GM12878 (cell line): Measurements from ENCODE around the gene SLC45A1. TPM values are rescaled to one million over a fixed set of nuclear protein-coding genes. Genes with fewer than 3 reads are reported as not detected.

Source experiments
- ATAC-seq: fragments of 200-7000 bp; cut with Tn5 transposase; 3 replicates; pipeline ENCODE4 v1.9.1; 2020; ENCODE audit warnings: mild to moderate bottlenecking, moderate library complexity
- BruUV-seq: library from RNA; stranded (reverse); fragments of 400-500 nt; replicated peaks from 2 replicates; lab custom pipeline; 2021; lab: Mats Ljungman, UMichigan
- CTCF ChIA-PET: fragments of 300-600 bp; sonication (Branson Sonifier 250); formaldehyde crosslinking; extraction: SDS; loops from one replicate; lab custom pipeline; 2021; ENCODE audit warnings: inconsistent platforms; lab: Yijun Ruan, JAX
- POLR2A ChIA-PET: fragments of 350-600 bp; formaldehyde crosslinking; extraction: SDS; loops from one replicate; lab custom pipeline; 2021; ENCODE audit warnings: inconsistent platforms; lab: Charles Lee
- RAD21 ChIA-PET: fragments of 300-600 bp; sonication (Branson Sonifier 250); formaldehyde crosslinking; loops from one replicate; lab custom pipeline; 2023; ENCODE audit warnings: antibody characterized with exemption; ENCODE audit not compliant: unreplicated experiment; lab: Charles Lee
- SMC1A ChIA-PET: fragments of 300-600 bp; sonication (Branson Sonifier 250); formaldehyde crosslinking; loops from one replicate; lab custom pipeline; 2023; ENCODE audit not compliant: unreplicated experiment, uncharacterized antibody; lab: Charles Lee
- DNase-seq: peaks from one replicate; pipeline ENCODE4 v3.0.0-alpha.2; 2011; ENCODE audit warnings: low read depth, low spot score
- FAIRE-seq: peaks from 3 replicates; lab custom pipeline; 2011; peaks lifted over from hg19 to GRCh38; lab: Jason Lieb, UNC
- H2AFZ ChIP-seq: 2 replicates; pipeline ENCODE4 v1.6.0; 2011; ENCODE audit warnings: low read depth, low read length, control low read depth; ENCODE audit not compliant: control insufficient read depth
- H3K27ac ChIP-seq: 2 replicates; pipeline ENCODE4 v1.5.1; 2011; ENCODE audit warnings: control low read depth; ENCODE audit not compliant: control insufficient read depth, insufficient read depth
- H3K27me3 ChIP-seq, 2 experiments: replicated peaks in 1 of 2; 2 replicates each; pipeline versions ENCODE4 v1.6.0 to v1.6.1; 2011; ENCODE audit warnings: low read length in 1 of 2; ENCODE audit not compliant: control insufficient read depth in 2 of 2, insufficient read depth in 2 of 2
- H3K36me3 ChIP-seq, 2 experiments: 2 replicates each; pipeline ENCODE4 v1.5.1; 2011; ENCODE audit warnings: low read length in 1 of 2; ENCODE audit not compliant: control insufficient read depth in 2 of 2, insufficient read depth in 2 of 2
- H3K4me1 ChIP-seq: 2 replicates; pipeline ENCODE4 v1.6.1; 2011; ENCODE audit warnings: mild to moderate bottlenecking, low read length, moderate library complexity, mixed read lengths; ENCODE audit not compliant: control insufficient read depth, insufficient read depth
- H3K4me2 ChIP-seq: 2 replicates; pipeline ENCODE4 v1.6.0; 2011; ENCODE audit warnings: control low read depth; ENCODE audit not compliant: control insufficient read depth, insufficient read depth
- H3K4me3 ChIP-seq: fragments of 200-600 bp; sonication (generic); 2 replicates; pipeline ENCODE4 v1.5.1; 2016
- H3K79me2 ChIP-seq: 2 replicates; pipeline ENCODE4 v1.6.0; 2011; ENCODE audit warnings: low read length; ENCODE audit not compliant: control insufficient read depth, insufficient read depth
- H3K9ac ChIP-seq: 2 replicates; pipeline ENCODE4 v1.8.0; 2011; ENCODE audit warnings: low read length, control low read depth, mixed read lengths; ENCODE audit not compliant: control insufficient read depth, insufficient read depth
- H3K9me3 ChIP-seq: replicated peaks from 3 replicates; pipeline ENCODE4 v1.5.1; 2011; ENCODE audit warnings: mild to moderate bottlenecking, low read length; ENCODE audit not compliant: control insufficient read depth, insufficient read depth
- H4K20me1 ChIP-seq: 2 replicates; pipeline ENCODE4 v1.6.0; 2011; ENCODE audit not compliant: control insufficient read depth, insufficient read depth
- ATF7 ChIP-seq: fragments of 450-650 bp; IDR thresholded peaks from 2 replicates; pipeline ENCODE4 v1.6.1; 2016; ENCODE audit warnings: low read depth, mild to moderate bottlenecking
- CBX5 ChIP-seq: sonication (generic); IDR thresholded peaks from 2 replicates; pipeline ENCODE4 v1.6.1; 2016; ENCODE audit warnings: low read depth, moderate library complexity, mild to moderate bottlenecking, inconsistent platforms
- CEBPZ ChIP-seq: fragments of 150-350 bp; IDR thresholded peaks from 2 replicates; pipeline ENCODE4 v1.6.1; 2016; ENCODE audit warnings: low read depth, low read length
- CHD4 ChIP-seq: fragments of 200-600 bp; sonication (generic); IDR thresholded peaks from 2 replicates; pipeline ENCODE4 v1.6.1; 2016; ENCODE audit warnings: mild to moderate bottlenecking
- CTCF ChIP-seq, 3 experiments: IDR thresholded peaks in 2 of 3; conservative IDR thresholded peaks in 1 of 3; 2 replicates each; pipeline ENCODE4 v1.5.1; 2011; ENCODE audit warnings: low read depth in 3 of 3, low read length in 3 of 3, mild to moderate bottlenecking in 3 of 3, control low read depth in 2 of 3, moderate library complexity in 2 of 3, inconsistent platforms in 1 of 3, mixed read lengths in 1 of 3; ENCODE audit not compliant: control insufficient read depth in 2 of 3, insufficient read depth in 1 of 3; ENCODE audit errors: extremely low read depth in 1 of 3
- ELK1 ChIP-seq: IDR thresholded peaks from 2 replicates; pipeline ENCODE4 v1.6.1; 2012; ENCODE audit warnings: low read depth, low read length, improper control_type of control experiment
- MXI1 ChIP-seq: fragments of 150-350 bp; IDR thresholded peaks from 2 replicates; pipeline ENCODE4 v1.6.1; 2011; ENCODE audit warnings: low read depth, mild to moderate bottlenecking, inconsistent platforms, low read length, improper control_type of control experiment
- PML ChIP-seq: IDR thresholded peaks from 2 replicates; pipeline ENCODE4 v1.6.1; 2012; ENCODE audit warnings: low read length, inconsistent platforms
- POLR2AphosphoS2 ChIP-seq: IDR thresholded peaks from 2 replicates; pipeline ENCODE4 v1.6.1; 2011; ENCODE audit warnings: low read depth, mild to moderate bottlenecking, low read length, improper control_type of control experiment, moderate library complexity
- RAD21 ChIP-seq: IDR thresholded peaks from 2 replicates; pipeline ENCODE4 v1.6.1; 2011; ENCODE audit warnings: mild to moderate bottlenecking, low read depth, low read length, moderate library complexity; ENCODE audit not compliant: insufficient read depth
- RAD51 ChIP-seq: fragments of 450-650 bp; IDR thresholded peaks from 2 replicates; pipeline ENCODE4 v1.6.1; 2016; ENCODE audit warnings: moderate library complexity, mild to moderate bottlenecking, inconsistent platforms
- SMC3 ChIP-seq: IDR thresholded peaks from 2 replicates; pipeline ENCODE4 v1.6.1; 2011; ENCODE audit warnings: low read length, improper control_type of control experiment, borderline replicate concordance
- STAT3 ChIP-seq: IDR thresholded peaks from 2 replicates; pipeline ENCODE4 v1.6.1; 2011; ENCODE audit warnings: low read depth, low read length, improper control_type of control experiment
- TCF12 ChIP-seq: IDR thresholded peaks from 2 replicates; pipeline ENCODE4 v1.6.1; 2011; ENCODE audit warnings: low read depth, mild to moderate bottlenecking, low read length
- WGBS: methylation state at CpG from one replicate; pipeline ENCODE4 v1.1.6; 2016; ENCODE audit warnings: low lambda C conversion rate; ENCODE audit not compliant: insufficient replicate concordance, insufficient coverage; ENCODE audit errors: missing lambda C conversion rate; 5-methylcytosine and 5-hydroxymethylcytosine counted together
- in situ Hi-C: fragments of 300-500 bp; cut with MboI; formaldehyde crosslinking; loops from 9 replicates; pipeline ENCODE4 v1.14.3; 2018; ENCODE audit warnings: mixed read lengths
- intact Hi-C: fragments of 100-400 bp; cut with micrococcal nuclease; formaldehyde crosslinking; loops from one replicate; pipeline ENCODE4 v1.14.2; 2022; ENCODE audit not compliant: unreplicated experiment
- polyA plus RNA-seq, 11 experiments: library from polyadenylated mRNA; depleted of rRNA in 4 of 11; unstranded in 6 of 11; stranded (reverse) in 5 of 11; fragments of >200 nt; fragmentation: Nextera tagmentation in 4 of 11; fragmentation: Illumina TruSeq in 1 of 11; extraction: Ambion mirVana in 4 of 11; extraction: Trizol in 1 of 11; gene quantifications; 1 replicate in 1 of 11; 2 replicates in 10 of 11; pipeline versions ENCODE4 v1.2.1 to v1.2.3, GENCODE V29; 2011 to 2016; ENCODE audit warnings: inconsistent platforms in 2 of 11, missing spikeins in 2 of 11, low read depth in 1 of 11
- total RNA-seq, 4 experiments: library from RNA; depleted of rRNA in 3 of 4; stranded (reverse); fragments of >200 nt in 3 of 4; fragmentation: Illumina TruSeq in 1 of 4; extraction: Trizol in 1 of 4; gene quantifications; 2 replicates each; pipeline versions ENCODE4 v1.2.1 to v1.2.3, GENCODE V29; 2013 to 2021

Gene SLC45A1
- total and polyA plus RNA-seq, 10 of the 15 experiments (the other 5 are each of a cell fraction or from before 2014, with no cell fraction given), result 0.07 to 0.23 (median 0.13) TPM; not detected in 6

GRCh38 chr1:8374812-8375211 is 56.9 kb downstream of the SLC45A1 start:
- POLR2A ChIA-PET, result no interaction called here
- CTCF ChIA-PET, result interaction anchor here (0.9 to 2.0 kb wide), 3 partner anchors 20 to 474 kb away, joined by 3 to 5 read pairs (median 5); no protein-coding TSS in a partner anchor
- DNase-seq, result no peak
- Histone ChIP-seq H3K9ac (no peak overlapping the region), H3K4me1 (no peaks in the 10 kb centered on the region), H3K4me2 (no peak overlapping the region), H4K20me1 (no peaks in the 10 kb centered on the region; the same call in 1 of the 2 replicates), H3K9me3 (no peaks in the 10 kb centered on the region), H3K4me3 (no peak overlapping the region), H3K27ac (no peak overlapping the region), H3K36me3 (peaks cover 6 to 7% of the 10 kb centered on the region in 2 experiments), H3K27me3 (no peaks in the 10 kb centered on the region), H3K79me2 (no peaks in the 10 kb centered on the region; the same call in none of the 2 replicates), H2AFZ (no peak overlapping the region)
- RAD21 ChIA-PET, result no interaction called here
- TF ChIP-seq CEBPZ, result no peak
- TF ChIP-seq SMC3, result peak; percentile 47; the same call in 1 of the 2 replicates
- TF ChIP-seq TCF12, result no peak
- no peak for TF ChIP-seq STAT3
- TF ChIP-seq PML, result no peak
- no peak for TF ChIP-seq MXI1
- no peak for TF ChIP-seq RAD51
- TF ChIP-seq POLR2AphosphoS2, result no peak
- TF ChIP-seq CHD4, result no peak
- no peak for TF ChIP-seq ATF7
- TF ChIP-seq CTCF (IDR thresholded peaks at IDR 0.05 in 2 of 3, conservative IDR thresholded peaks at IDR 0.05 in 1 of 3; ENCODE audit: control insufficient read depth in 2 of 3, extremely low read depth in 1 of 3, insufficient read depth in 1 of 3, low read depth in 3 of 3, low read length in 3 of 3), result peak; percentile 36 to 55 (median 36); a peak in 4 of 6 replicates
- no peak for TF ChIP-seq ELK1
- no peak for TF ChIP-seq CBX5
- TF ChIP-seq RAD21, result peak; percentile 42
- ATAC-seq, result peak; percentile 45; the same call in 1 of the 3 replicates
- BruUV-seq, result no TSS peak
- in situ Hi-C loops (no loop called here), intact Hi-C loops (no loop called here)
- WGBS, result 97% methylated on average over 2 of the region's 2 CpGs
- no peak for FAIRE-seq
- SMC1A ChIA-PET, result no interaction called here
